ENCODE data around the gene CIROP.

CIROP gene

DNA sequence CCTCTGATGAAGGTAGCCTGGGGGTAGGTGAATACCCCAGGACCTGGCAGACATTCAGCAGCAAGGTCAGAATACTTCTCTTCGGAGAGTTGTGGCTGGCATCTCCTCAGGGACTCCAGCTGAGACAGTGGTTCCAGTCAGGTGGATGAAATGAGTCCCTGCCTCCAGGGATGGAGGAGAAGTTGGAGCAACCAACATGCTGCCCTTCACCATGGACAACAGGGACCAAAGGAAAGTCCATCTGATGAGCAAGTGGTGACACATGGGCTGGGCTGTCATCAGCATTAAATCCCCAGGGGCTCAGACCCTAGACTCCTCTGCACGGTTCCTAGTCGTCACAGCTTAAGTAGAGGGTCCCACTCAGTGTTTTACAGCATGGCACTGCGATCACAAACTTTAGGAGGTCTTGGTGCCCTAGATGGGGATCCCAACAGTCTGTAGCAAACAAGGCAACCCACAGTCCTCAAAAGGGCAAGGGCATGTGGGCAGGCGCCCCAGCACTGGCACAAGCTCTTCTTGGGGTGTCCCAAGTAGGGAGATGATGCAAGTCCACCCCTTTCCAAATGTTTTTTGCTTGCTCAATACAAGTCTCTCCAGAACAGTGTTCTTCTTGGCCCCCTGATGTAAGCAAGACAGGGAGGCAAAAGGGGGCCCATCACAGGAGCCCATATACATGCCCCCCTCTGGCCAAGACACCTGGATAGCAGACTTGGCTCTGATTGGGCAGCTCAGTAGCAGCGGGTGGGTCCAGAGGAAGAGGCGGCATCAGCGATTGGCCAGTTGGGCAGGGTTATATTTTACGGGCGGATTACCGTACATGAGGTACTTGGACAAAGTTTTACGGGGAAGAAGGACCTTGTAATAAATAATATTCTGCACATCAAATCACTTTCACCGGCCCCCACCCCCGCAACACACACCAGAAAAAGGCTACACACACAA lies 36.7 kb downstream of the CIROP start:
- no peak for DNase-seq (ENCODE audit: low spot score)

- DNase-seq (ENCODE audit: low spot score) = no peak
Measured at GRCh38 chr14:23066855-23067744, 37.7 kb downstream of the CIROP start.

- no peak for DNase-seq (ENCODE audit: low spot score)
Measured at GRCh38 chr14:23066368-23066767, 38.4 kb downstream of the CIROP start.

- DNase-seq (ENCODE audit: low spot score) = no peak
Measured at GRCh38 chr14:23063601-23064000, 41.2 kb downstream of the CIROP start.

DNA sequence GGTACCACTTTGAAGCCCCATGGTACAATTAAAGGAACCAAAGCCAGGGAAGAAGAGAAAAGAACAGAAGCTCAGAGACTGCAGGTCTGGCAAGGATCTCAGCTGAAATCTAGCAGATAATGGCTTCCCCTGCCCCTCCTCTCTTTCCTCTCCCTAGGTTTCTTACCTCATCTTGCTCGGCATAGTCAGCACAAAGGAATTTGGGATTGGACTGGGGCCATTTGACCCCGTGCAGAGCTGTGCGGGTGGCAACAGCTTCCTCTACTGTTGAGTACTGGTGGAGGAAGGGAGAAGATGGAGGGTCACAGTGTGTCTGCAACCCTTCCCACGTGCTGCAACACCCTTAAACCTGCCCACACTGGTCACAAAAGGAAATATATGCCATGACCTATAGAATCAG lies 42.8 kb downstream of the CIROP start:
- DNase-seq (ENCODE audit: low spot score) = peak; percentile 89

DNA sequence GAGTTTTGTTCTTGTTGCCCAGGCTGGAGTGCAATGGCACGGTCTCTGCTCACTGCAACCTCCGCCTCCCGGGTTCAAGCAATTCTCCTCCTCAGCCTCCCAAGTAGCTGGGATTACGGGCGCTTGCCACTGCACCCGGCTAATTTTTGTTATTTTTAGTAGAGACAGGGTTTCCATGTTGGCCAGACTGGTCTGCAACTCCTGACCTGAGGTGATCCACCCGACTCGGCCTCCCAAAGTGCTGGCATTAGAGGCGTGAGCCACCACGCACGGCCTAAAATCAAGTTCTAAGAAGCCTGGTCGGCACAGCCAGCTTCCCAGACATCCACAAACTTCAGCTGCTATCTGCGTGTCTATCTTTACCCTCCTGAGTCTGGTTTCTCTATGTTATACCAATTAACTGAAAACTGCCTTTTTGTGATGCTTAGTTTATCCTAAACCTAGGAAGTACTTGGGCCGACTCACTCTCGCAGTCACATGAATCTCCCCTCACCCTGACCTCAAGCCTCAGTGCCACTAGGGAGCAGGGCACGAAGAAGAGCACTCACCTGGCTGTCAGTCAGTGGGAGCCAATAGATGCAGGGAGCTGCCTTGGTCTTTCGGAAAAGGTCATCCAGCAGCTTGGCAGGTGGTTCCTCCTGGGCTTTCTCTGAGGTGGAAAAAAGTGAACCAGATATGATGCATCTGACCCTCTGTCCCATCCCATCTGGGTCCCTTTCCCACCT lies 44.1 kb downstream of the CIROP start:
- DNase-seq (ENCODE audit: low spot score) = no peak

DNA sequence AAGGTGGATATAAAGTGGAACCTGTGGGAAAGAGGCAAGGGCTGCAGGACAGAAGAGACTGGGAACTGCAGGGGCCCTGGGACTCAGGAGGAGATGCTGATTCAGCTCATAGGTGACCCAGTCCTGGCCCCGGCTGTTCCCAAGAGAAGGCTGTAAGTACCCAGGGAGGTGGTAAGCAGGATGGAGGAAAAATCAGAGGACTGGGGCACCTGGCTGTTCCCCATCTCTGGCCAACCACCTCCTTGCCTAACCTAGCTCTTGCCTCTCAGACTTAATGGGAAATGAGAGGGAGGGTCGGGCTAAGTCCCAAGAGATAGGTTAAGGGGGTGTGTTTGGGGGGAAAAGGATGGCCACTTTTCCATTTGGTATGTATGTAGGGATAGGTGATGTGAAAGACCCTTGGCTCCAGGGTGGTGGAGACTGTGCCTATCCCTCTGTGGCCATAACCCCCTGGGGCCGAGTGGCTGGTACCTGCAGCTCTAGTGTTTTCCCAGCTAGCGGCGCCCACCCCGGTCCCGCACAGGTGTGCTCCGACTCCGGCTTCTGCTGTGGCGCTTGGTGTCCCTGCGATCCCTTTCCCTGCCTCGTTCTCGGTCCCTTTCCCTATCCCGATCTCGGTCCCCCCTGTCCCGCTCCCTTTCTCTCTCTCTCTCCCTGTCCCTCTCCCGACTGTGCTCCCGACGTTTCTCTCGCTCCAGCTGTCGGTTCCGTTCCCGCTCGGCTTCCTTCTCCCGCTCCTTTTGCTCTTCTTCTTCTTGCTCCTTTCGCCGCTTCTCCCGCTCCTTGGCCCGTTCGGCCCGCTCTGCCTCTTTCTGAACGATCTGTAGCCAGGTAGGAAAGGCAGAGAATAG lies 45.9 kb downstream of the CIROP start:
- no peak for DNase-seq (ENCODE audit: low spot score)

DNA sequence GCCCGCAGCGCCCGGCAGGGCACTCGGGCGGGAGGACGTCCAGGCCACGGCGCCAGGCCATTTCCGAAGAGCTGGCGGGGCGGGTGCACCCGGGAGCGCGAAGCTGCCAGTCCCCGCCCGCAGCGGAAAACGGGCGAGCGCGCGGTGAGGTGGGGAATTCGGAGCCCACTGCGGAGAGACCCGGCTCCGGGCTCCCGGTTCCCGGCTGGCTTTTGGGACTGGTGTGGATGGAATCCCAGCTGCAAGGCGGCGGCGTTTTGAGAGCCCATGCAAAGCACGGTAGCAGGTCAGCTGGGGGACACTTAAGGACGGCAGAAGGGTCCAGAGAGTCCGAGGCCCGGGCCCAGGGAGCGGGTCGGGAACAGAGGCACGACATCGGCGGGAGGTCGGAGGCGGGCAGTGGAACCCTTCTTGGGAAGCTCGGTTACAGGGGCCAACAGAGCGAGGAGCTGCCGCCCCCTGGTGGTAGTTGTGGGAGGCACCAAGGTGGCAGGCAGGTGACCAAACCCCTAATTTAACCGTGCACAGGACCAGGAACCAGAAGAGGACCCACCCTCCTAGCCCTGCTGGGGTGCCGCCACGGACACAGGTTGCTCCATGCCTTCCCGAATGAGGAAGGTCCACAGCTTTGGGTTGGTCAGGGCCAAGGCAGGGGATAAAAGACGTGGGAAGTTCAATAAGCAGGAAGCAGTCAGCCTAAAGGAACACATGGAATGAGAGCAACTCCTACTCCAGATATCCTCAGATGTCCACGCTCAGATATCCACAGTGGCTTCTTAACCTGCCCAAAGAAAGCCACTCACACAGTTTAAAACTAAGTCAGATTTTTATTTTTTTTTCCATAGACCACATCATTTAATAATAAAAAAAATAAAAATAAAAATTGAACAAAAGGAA lies 46.8 kb downstream of the CIROP start:
- DNase-seq (ENCODE audit: low spot score) = peak; percentile 89

GRCh38 chr14:23056956-23057756 lies 47.6 kb downstream of the CIROP start, which contains the start of gene CDH24:
TSS of gene CDH24 (minus strand) at chr14:23057520. CDS start at chr14:23055733, 1,787 bp downstream.
- DNase-seq (ENCODE audit: low spot score) = peak; percentile 89

GRCh38 chr14:23056145-23056955 lies 48.4 kb downstream of the CIROP start:
- peak; percentile 89 for DNase-seq (ENCODE audit: low spot score)

DNA sequence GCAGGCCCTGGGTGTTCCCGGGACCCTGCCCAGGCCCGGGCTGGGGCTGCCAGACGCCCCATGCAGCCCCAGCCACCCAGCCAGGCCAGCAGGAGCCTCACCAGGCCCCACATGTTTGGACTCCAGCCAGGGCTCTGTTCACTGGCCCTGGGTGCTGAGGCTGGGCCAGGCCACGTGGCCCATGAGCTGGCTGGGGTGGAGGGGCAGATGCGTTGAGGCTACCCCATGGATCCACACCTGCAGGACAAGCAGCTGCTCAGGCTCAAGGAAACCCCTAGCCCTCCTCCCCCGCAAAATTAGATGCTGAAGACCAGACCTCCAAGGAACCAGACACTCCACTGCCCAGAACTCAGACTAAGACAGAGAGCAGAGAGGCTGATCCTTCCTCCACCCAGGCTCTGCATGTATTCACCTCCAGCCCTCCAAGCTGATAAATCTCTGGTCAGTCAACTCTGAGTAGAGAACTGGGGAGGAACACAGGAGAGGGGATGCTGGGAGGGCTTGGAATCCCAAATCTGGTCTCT lies 49.1 kb downstream of the CIROP start:
- peak; percentile 28 for DNase-seq (ENCODE audit: low spot score)

GRCh38 chr14:23055147-23055550 lies 49.6 kb downstream of the CIROP start:
- DNase-seq (ENCODE audit: low spot score) = no peak

DNA sequence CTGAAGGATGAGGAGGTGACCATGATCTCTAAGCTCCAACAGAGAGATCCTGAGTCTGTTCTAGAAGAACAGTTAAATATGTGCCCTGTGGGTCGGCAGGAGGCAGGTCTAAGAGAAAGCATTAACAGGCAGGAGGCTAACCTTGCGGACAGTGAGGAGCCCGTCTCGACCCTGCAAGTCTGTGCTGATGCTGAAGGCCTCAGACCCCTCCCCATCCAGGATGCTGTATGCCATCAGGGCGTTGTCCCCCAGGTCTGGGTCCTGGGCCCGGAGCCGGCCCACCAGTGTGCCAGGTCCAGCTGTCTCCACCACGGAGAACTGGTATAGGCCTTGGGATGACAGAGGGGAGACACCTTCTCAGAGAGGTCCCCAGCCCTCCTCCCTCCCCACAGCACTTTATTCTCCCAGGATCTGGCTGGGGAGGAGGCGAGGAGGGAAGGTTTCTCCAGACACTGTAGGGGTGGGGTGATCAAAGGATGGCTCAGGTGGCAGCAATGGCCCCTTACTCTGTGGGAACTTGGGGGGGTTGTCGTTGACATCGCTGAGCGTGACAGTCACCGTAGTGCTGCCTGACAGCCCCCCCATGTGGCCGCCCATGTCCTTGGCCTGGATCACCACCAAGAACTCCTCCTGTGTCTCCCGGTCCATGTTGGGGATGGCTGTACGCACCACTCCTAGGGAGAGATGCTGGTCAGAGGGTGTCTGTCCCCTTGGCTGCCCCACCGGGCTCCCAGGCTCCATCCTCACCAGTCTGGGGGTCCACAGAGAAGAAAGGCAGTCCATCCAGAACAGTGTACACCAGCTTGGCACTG lies 50.6 kb downstream of the CIROP start:
- peak; percentile 32 for DNase-seq (ENCODE audit: low spot score)

- DNase-seq (ENCODE audit: low spot score) = no peak
Measured at GRCh38 chr14:23053426-23053825, 51.4 kb downstream of the CIROP start.

DNA sequence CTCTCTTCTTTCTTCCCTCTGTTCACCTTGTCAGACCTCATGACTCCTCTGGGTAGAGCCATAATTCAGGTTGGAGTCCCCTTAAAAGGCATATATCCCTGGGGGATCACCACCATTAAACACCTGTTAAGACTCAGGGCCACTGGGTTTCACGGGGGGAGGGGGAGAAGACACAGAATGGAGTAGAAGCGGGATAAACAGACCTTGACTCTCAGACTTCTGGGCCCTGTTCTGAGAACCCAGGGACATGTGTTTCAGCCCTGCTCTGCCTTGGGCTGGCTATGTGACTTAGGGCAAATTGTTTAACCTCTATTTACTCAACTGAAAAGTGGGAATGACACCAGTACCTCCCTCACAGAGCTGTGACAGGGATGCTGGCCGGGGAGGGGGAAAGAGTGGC lies 52.1 kb downstream of the CIROP start:
- DNase-seq (ENCODE audit: low spot score) = no peak

GRCh38 chr14:23052182-23052623 lies 52.6 kb downstream of the CIROP start:
- peak; percentile 31 for DNase-seq (ENCODE audit: low spot score)
